Heart left ventricle (tissue), 13 donors: Measurements from ENCODE around the gene CYP46A1.

ENCODE experiments used
- POLR2A ChIP-seq, 2 donors: fragments of 450-650 bp; IDR thresholded peaks; one replicate each; pipeline ENCODE4 v1.6.1; 2017; ENCODE audit warnings: antibody characterized with exemption in 2 of 2, mild to moderate bottlenecking in 2 of 2, moderate library complexity in 2 of 2
- TF ChIP-seq, protein P1 (sequence below), 12 donors: fragments of 200-600 bp; sonication (generic) in 4 of 12; IDR thresholded peaks; one replicate each; pipeline versions ENCODE4 v1.5.0 to v1.8.0; 2018 to 2022; ENCODE audit warnings: antibody characterized with exemption in 12 of 12, mild to moderate bottlenecking in 5 of 12
- donor health status: ischemic (EF 13 %, LVEDD 7.1; RV severe dilation, severe dysfunction).
- donor health status: DM: no; HTN: yes; CAD: no.
- donor health status: DM: no; HTN: no; CAD: no.
- donor health status: ischemic (EF 25% LVEDD 6.9; RV normal size, moderate dysfunction).
- donor health status: ischemic (EF 25% LVEDD 5.7; RV mildly dilated, moderate dysfunction).
- donor health status: ischemic (EF 35%, LVEDD 5.7; RV mildly dilated, moderate dysfunction).
- donor health status: nonischemic (EF 11% LVEDD 7.7; RV severe dilation, severe dysfunction).
- donor health status: DM: yes; HTN: yes; CAD: no.
- donor health status: PGD.
- donor health status: ischemic (EF 29% LVEDD 5.4; RV normal size, mild dysfunction).
- donor health status: nonischemic (EF 23%, LVEDD 6.1; RV moderate dilation, normal function).

DNA sequence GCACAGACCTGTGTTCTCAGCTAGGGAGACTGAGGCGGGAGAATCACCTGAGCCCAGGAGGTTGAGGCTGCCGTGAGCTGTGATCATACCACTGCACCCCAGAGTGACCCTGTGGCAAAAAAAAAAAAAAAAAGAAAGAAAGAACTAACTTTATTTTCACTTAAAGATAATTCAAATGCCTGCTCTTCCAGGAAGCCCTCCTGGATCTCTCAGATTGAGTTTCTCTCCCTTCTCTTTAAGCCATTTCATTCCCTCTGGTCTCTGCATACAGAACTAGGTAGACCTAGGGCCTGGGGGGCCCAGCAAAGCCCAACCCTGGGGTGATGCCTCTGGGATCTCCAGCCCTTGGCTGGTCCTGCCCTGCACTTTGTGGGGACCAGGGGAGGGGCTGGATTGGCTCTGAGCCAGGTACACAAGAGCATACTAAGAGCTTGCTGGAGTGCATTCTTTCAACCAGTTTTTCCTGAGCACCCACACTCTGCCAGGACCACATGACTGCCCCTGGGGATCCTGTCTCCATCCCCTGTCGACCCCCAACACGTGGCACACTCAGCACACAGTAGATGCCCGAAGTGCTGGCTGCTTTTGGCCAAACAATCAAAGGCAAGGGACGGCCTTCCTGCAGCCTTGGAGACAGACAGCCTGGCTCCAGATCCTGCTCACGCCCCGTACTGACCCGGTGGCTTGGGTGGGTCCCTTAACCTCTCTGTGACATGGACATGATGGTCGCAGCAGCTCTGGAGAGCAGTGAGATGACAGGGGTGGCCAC lies 52.7 kb downstream of the CYP46A1 start:
- TF ChIP-seq, protein P1, sequence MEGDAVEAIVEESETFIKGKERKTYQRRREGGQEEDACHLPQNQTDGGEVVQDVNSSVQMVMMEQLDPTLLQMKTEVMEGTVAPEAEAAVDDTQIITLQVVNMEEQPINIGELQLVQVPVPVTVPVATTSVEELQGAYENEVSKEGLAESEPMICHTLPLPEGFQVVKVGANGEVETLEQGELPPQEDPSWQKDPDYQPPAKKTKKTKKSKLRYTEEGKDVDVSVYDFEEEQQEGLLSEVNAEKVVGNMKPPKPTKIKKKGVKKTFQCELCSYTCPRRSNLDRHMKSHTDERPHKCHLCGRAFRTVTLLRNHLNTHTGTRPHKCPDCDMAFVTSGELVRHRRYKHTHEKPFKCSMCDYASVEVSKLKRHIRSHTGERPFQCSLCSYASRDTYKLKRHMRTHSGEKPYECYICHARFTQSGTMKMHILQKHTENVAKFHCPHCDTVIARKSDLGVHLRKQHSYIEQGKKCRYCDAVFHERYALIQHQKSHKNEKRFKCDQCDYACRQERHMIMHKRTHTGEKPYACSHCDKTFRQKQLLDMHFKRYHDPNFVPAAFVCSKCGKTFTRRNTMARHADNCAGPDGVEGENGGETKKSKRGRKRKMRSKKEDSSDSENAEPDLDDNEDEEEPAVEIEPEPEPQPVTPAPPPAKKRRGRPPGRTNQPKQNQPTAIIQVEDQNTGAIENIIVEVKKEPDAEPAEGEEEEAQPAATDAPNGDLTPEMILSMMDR (IDR thresholded peaks at IDR 0.05): no peak
- peak in 1 of 2 donors; percentile 14 for TF ChIP-seq POLR2A (IDR thresholded peaks at IDR 0.05)
